Fibroblast of mammary gland (primary cell): ENCODE measurements around the gene FSTL5.

Source experiments
- DNase-seq: peaks from one replicate; pipeline ENCODE4 v3.0.0-alpha.2; 2010; ENCODE audit warnings: low read depth
- H3K4me3 ChIP-seq: 2 replicates; pipeline ENCODE4 v1.5.1; 2011; ENCODE audit warnings: low read depth, mild to moderate bottlenecking, low read length, moderate library complexity; ENCODE audit not compliant: control insufficient read depth
- CTCF ChIP-seq: conservative IDR thresholded peaks from 2 replicates; pipeline ENCODE4 v1.5.1; 2011; ENCODE audit warnings: low read depth, low read length, inconsistent platforms; ENCODE audit not compliant: control insufficient read depth, insufficient read depth

FSTL5 gene

GRCh38 chr4:161454860-161455259 lies 708.9 kb downstream of the FSTL5 start:
- H3K4me3 ChIP-seq = no peak overlapping the region
- DNase-seq = no peak
- TF ChIP-seq CTCF = no peak

- TF ChIP-seq CTCF = no peak
- DNase-seq = no peak
- H3K4me3 ChIP-seq = no peak overlapping the region
Measured at GRCh38 chr4:161448550-161449180, 715.1 kb downstream of the FSTL5 start.

- no peak for DNase-seq
- no peak overlapping the region for H3K4me3 ChIP-seq
- no peak for TF ChIP-seq CTCF
Measured at GRCh38 chr4:161444626-161445025, 719.2 kb downstream of the FSTL5 start.

- no peak overlapping the region for H3K4me3 ChIP-seq
- no peak for TF ChIP-seq CTCF
- no peak for DNase-seq
Measured at GRCh38 chr4:161442921-161443320, 720.9 kb downstream of the FSTL5 start.

- no peak for TF ChIP-seq CTCF
- no peak for DNase-seq
- H3K4me3 ChIP-seq = no peak overlapping the region
Measured at GRCh38 chr4:161438096-161438495, 725.7 kb downstream of the FSTL5 start.

- TF ChIP-seq CTCF = no peak
- H3K4me3 ChIP-seq = no peak overlapping the region
- DNase-seq = no peak
Measured at GRCh38 chr4:161428180-161428965, 735.4 kb downstream of the FSTL5 start.

- DNase-seq = no peak
- TF ChIP-seq CTCF = no peak
Measured at GRCh38 chr4:161419822-161420221, 744.0 kb downstream of the FSTL5 start.

More at GRCh38 chr4:161419822-161420221, 744.0 kb downstream of the FSTL5 start:
- no peak overlapping the region for H3K4me3 ChIP-seq
